GM18861 (cell line): ENCODE results near the gene PRKD1.
"Not testable (repeated sequence)": the region's sequence is repeated elsewhere in the genome, so short reads cannot be mapped to it uniquely, and the experiment has no call there.

Source experiments
- ATAC-seq: cut with Tn5 transposase; IDR thresholded peaks from one replicate; pipeline ENCODE4 v1.9.1; 2021; ENCODE audit not compliant: unreplicated experiment

PRKD1 gene

GRCh38 chr14:29749829-29750228 lies 177.8 kb downstream of the PRKD1 start:
- no peak for ATAC-seq

DNA sequence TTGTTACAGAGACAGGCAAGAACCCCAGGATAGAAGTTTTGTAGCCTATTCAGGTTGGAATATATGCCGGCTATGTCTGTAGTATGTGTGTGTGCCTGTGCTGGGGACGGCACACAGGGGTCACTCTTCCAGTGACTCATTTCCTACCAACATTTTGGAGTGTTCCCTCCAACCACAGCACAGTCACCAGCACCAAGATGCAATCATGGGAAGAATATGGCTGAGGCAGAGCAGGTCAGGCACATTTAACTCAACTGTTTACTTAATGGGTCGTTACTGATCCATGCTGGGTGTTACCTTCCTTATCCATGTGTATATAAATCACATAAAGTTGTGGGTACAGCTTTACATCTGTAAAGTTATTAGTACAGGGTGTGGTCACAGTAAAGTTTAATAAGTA lies 178.3 kb downstream of the PRKD1 start:
- no peak for ATAC-seq

GRCh38 chr14:29745863-29746262 lies 181.8 kb downstream of the PRKD1 start:
- no peak for ATAC-seq

- no peak for ATAC-seq
These were observed 184.1 kb downstream of the PRKD1 start for GRCh38 chr14:29743531-29743930.

GRCh38 chr14:29741909-29742401 lies 185.7 kb downstream of the PRKD1 start:
- ATAC-seq: no peak

DNA sequence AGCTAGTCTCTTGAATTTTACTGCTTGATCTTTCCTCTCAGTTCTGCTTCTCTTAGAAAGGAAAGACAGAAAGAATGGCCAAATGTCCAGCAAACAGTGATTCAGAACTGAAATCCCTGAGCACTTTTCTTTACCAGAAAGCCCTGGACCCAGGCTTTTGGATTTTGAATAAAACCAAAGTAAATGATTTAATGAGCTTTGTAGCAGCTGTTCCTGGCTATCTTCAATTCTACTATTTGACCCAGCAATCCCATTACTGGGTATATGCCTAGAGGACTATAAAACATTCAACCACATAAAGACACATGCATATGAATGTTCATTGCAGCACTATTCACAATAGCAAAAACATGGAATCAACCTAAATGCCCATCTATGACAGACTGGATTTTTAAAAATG lies 187.2 kb downstream of the PRKD1 start:
- ATAC-seq: no peak

DNA sequence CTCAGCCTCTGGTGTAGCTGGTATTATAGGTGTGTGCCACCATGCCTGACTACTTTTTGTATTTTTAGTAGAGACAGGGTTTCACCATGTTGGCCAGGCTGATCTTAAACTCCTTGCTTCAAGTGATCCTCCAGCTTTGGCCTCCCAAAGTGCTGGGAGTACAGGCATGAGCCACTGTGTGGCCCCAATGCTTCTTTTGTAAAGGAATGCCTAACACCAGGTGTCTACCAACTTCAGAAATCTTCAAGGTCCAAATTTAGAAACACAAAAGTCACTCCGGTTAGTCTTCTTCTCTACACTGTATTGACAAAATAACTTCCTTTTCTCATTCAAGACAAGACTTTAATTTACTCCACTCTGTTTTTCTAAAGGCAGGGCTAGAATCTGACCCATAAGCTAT lies 188.7 kb downstream of the PRKD1 start:
- ATAC-seq: no peak

- ATAC-seq: no peak
These were observed 189.6 kb downstream of the PRKD1 start for GRCh38 chr14:29738056-29738455.

DNA sequence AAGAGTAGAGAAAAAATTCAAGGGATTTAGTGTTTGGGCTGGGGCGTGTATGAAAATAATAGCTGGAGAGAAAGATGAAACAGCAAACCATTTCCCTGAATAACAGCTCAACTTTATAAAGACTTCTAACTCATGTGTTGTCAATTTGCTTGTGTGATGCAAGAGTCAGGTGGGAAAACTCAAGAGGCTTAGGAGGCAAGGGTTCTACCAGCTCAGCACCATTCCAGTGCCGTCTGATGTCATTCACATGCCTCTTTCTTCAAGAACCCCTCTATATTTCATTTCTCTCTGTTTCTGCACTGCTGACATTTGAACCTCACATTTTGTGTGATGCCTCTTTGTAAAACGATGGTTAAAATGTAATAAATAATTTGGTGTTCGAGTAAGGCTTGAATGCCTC lies 192.2 kb downstream of the PRKD1 start:
- no peak for ATAC-seq

GRCh38 chr14:29734732-29735131 lies 192.9 kb downstream of the PRKD1 start:
- no peak for ATAC-seq

DNA sequence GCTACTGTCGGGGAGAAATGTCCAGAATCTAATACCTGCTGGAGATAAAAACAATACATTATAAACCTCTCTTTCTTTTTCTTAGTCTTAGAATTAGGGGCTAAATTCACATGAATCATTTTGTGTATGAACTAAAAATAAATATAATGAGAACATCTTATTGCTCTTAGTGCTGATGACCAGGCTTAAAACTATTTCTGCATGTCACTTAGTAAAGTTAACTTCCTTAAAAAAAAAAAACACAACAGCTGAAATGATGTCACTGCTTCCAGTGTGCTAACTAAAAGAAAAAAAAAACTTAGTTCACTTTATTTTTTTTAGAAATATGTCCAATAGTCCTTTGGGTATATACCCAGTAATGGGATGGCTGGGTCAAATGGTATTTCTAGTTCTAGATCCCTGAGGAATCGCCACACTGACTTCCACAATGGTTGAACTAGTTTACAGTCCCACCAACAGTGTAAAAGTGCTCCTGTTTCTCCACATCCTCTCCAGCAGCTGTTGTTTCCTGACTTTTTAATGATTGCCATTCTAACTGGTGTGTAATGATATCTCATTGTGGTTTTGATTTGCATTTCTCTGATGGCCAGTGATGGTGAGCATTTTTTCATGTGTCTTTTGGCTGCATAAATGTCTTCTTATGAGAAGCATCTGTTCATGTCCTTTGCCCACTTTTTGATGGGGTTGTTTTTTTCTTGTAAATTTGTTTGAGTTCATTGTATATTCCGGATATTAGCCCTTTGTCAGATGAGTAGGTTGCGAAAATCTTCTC lies 200.9 kb downstream of the PRKD1 start:
- ATAC-seq: not testable (repeated sequence)

- no peak for ATAC-seq
These were observed 202.7 kb downstream of the PRKD1 start for GRCh38 chr14:29724991-29725390.

DNA sequence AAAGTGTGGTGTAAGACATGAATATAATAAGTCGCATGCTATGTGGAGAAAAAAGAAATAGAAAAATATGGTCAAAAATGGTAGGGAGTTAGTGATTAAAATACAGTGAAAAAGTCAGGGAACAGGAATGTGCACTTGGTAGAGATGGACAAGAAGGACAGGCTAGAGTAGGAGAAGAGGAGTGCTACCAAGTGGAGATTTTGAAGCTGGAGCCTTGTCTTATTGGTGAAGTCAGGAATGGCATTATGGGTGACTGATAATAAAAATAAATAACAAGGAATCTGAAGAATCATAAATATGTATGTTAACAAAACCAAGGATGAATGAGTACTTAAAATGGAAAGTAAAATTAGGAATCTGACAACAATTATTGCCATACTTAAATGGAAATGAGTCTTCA lies 204.8 kb downstream of the PRKD1 start:
- ATAC-seq: no peak

- ATAC-seq: no peak
These were observed 206.1 kb downstream of the PRKD1 start for GRCh38 chr14:29721586-29721985.

DNA sequence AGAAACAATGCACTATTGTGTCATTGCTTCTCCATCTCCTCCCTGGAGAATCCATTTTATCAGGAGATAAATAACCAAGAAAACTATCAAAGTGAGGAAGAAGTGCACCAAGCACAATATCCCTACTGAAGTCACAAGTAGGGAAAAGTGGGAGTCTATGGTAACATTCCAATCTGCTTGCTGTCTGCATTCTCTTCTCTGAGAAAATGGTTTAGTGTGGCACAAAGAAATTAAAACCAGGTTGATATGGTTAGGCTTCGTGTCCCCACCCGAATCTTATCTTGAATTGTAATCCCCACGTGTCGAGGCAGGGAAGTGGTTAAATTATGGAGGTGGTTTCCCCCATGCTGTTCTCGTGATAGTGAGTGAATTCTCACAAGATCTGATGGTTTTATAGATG lies 209.7 kb downstream of the PRKD1 start:
- ATAC-seq: no peak

DNA sequence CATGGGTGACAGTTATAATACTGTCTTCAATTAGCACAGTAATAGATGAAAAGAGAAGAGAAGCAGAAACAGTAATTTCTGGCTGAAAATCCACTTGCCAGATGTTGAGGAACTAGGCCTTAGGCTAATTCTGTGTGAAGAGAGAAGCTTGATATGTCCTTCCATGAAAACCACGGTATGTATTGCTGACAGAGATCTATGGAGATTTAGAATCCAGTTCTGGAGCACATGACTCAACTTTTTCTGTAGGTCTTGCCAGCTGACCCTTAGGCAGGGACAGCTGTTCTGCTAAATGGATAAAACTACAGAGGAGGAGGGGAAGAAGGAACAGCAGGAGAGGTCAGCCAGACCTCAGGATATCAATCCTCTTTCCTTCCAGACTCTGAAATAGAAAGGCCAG lies 211.5 kb downstream of the PRKD1 start:
- no peak for ATAC-seq

- no peak for ATAC-seq
These were observed 215.0 kb downstream of the PRKD1 start for GRCh38 chr14:29712601-29713000.

GRCh38 chr14:29710015-29710414 lies 217.6 kb downstream of the PRKD1 start:
- no peak for ATAC-seq

- no peak for ATAC-seq
These were observed 218.2 kb downstream of the PRKD1 start for GRCh38 chr14:29709490-29709889.

- no peak for ATAC-seq
These were observed 220.9 kb downstream of the PRKD1 start for GRCh38 chr14:29706700-29707099.

GRCh38 chr14:29705801-29706200 lies 221.8 kb downstream of the PRKD1 start:
- no peak for ATAC-seq

DNA sequence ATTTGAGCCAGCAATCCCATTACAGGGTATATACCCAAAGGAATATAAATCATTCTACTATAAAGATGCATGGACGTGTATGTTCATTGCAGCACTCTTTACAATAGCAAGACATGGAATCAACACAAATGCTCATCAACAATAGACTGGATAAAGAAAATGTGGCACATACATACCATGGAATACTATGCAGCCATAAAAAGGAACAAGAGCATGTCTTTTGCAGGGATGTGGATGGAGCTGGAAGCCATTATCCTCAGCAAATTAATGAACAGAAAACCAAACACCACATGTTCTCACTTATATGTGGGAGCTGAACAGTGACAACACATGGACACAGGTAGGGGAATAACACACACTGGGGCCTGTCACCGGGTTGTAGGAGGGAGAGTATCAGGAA lies 238.1 kb downstream of the PRKD1 start:
- ATAC-seq: not testable (repeated sequence)

DNA sequence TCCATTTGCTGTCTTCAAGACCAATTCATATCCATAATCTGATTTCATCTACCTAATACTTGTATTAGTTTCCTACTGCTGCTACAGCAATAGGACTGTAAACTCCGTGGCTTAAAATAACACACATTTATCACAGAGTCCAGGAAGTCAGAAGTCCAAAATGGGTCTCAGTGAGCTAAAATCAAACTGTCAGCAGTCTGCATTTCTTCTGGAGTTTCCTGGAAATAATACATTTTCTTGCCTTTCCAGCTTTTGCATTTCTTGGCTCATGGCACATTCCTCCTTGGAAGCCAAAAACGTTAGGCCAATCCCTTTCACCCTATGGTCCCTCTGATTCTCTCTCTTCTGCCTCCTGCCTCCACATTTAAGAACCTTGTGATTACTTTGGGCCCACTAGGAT lies 239.8 kb downstream of the PRKD1 start:
- ATAC-seq: no peak
